ENCODE measurements around the gene TEX2. TPM values are rescaled to one million over a fixed set of nuclear protein-coding genes. Genes with fewer than 3 reads are reported as not detected.

Gene TEX2
- total RNA-seq, 1 donor from 2014 or later: 15.9 TPM

GRCh38 chr17:64270885-64271284, 7.8 kb upstream of the TEX2 start:
- intact Hi-C loops (cut with micrococcal nuclease): loop anchor here (1.0 kb wide), 1 partner anchor 11 kb away; no protein-coding TSS in a partner anchor

- intact Hi-C loops (cut with micrococcal nuclease): loop anchor here (1.0 to 10.0 kb wide), 2 partner anchors 12 to 215 kb away; no protein-coding TSS in a partner anchor
Measured at GRCh38 chr17:64269687-64270649, 6.9 kb upstream of the TEX2 start.

- intact Hi-C loops (cut with micrococcal nuclease): loop anchor here (5.0 to 10.0 kb wide), 3 partner anchors 183 to 243 kb away; partner anchors contain the start of gene ICAM2
Measured at GRCh38 chr17:64264891-64265290, 1.8 kb upstream of the TEX2 start.

GRCh38 chr17:64262198-64262999, 661 bp downstream of the TEX2 start:
- intact Hi-C loops (cut with micrococcal nuclease): loop anchor here (5.0 to 10.0 kb wide), 3 partner anchors 180 to 240 kb away; partner anchors contain the start of gene ICAM2

GRCh38 chr17:64261417-64262145, 1.5 kb downstream of the TEX2 start:
- intact Hi-C loops (cut with micrococcal nuclease): loop anchor here (5.0 to 10.0 kb wide), 3 partner anchors 179 to 239 kb away; partner anchors contain the start of gene ICAM2

DNA sequence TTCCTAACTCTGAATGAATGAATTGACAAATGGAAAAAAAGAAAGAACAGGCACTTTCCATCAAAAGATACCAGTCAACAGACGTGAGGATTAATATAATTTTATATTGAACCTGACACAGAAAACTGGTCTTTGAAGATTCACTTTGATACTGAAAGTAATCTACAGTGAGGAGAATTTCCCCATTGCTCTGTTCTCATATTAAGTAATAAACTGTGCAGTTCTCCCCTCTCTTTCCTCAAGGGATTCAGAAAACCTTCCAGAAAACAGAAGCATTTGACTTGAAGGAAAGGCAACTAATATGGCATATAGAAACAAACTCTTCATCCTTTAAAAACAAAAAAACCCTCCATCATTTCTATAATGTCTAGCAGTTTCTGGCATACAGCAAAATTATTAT, 2.2 kb downstream of the TEX2 start:
- intact Hi-C loops (cut with micrococcal nuclease): loop anchor here (5.0 to 10.0 kb wide), 3 partner anchors 179 to 239 kb away; partner anchors contain the start of gene ICAM2

GRCh38 chr17:64259922-64260321, 3.1 kb downstream of the TEX2 start:
- intact Hi-C loops (cut with micrococcal nuclease): loop anchor here (5.0 to 10.0 kb wide), 3 partner anchors 178 to 238 kb away; partner anchors contain the start of gene ICAM2

- intact Hi-C loops (cut with micrococcal nuclease): no loop called here
Measured at GRCh38 chr17:64259426-64259825, 3.6 kb downstream of the TEX2 start.

DNA sequence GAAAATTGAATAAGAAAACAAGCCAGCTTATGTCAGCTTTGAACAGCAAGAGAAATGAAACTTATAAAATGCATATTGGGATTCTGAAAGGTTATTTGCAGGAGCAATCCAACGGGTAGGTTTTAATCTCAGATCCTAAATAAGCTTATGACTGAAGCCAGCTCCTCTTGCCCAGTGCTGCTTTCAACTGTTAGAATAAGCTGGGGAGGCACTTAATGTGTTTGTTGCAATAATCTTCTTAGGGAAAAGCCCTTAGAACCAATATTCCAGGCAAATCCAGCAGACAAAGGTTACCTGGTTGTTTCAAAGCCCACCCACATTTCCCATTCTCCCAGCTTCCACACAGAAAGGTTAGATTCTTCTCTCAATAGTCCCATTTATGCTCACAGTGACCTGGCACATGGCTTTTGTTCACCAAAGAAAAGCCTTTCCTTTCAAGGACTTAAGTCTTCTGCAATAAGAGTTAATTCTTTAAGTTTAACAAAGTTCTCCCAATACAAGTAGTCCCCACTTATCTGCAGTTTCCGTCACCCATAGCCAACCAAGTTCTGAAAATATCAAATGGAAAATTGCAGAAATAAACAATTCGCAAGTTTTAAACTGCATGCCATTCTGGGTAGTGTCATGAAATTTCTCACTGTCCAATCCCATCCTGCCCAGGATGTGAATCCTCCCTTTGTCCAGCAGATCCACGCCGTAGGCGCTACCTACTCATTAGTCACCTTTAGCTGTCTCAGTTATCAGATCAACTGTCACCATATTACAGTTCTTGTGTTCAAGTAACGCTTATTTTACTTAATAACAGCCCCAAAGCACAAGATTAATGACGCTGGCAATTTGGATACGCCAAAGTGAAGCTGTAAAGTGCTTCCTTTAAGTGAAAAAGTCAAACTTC, 5.9 kb downstream of the TEX2 start:
- intact Hi-C loops (cut with micrococcal nuclease): no loop called here

DNA sequence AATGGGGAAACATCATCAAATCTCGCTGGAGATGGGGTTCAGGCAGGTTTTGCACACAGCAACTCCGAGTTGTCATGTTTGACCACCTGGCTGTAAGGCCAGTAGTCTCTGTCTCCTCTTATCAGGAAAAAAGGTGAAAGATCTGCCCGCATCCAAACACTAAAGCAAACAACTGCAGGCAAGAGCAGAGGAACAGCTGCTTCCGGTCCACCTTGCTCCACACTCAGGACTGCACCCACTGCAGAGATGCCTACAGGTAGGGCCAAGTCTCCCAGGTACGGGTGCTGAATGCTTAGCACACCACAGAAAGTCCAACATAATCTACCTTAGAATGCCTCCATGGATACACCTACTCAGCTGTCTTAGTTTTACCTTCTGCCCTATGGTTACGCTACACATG, 7.3 kb downstream of the TEX2 start:
- intact Hi-C loops (cut with micrococcal nuclease): no loop called here

DNA sequence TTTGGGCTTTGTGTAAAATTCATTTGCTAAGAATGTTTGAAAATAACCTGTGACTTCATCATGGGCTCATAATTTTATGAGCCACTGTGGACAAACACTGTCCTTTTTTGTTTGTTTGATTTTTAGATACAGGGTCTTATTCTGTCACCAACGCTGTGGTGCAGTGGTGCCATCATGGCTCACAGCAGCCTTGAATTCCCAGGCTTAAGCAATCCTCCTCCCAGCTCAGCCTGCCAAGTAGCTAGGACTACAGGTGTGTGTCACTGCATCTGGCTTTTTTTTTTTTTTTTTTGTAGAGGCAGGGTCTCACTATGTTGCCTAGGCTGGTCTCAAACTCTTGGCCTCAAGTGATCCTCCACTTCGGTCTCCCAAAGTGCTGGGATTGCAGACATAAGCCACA, 8.3 kb downstream of the TEX2 start:
- intact Hi-C loops (cut with micrococcal nuclease): no loop called here

- intact Hi-C loops (cut with micrococcal nuclease): no loop called here
Measured at GRCh38 chr17:64253470-64253869, 9.6 kb downstream of the TEX2 start.

GRCh38 chr17:64252831-64253230, 10.2 kb downstream of the TEX2 start:
- intact Hi-C loops (cut with micrococcal nuclease): no loop called here

DNA sequence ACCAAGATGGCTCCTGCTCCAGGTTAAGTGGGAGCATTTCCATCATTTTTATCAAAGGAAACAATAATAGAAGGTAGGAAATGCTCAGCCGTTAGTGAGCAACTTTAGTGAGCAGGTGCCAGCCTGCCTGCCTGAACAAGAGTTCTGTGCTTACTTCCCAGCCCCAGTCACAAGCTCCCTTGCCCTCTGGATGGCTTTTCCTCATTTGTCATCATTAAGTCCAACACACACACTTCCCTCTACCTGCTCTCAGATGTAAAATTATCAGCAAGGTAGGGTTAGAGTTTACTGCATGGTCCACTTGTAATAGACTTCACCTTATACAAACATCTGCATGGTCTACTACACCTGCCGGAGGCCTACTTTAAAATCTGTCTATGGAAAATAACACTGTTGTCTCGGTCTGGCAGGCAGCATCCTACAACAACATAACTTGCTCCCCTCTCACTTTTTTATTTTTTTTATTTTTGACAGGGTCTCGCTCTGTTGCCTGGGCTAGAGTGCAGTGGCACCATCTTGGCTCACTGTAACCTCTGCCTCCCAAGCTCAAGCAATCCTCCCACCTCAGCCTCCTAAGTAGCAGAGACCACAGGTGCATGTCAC, 12.7 kb downstream of the TEX2 start:
- intact Hi-C loops (cut with micrococcal nuclease): no loop called here

GRCh38 chr17:64247836-64248235, 15.2 kb downstream of the TEX2 start:
- intact Hi-C loops (cut with micrococcal nuclease): no loop called here

DNA sequence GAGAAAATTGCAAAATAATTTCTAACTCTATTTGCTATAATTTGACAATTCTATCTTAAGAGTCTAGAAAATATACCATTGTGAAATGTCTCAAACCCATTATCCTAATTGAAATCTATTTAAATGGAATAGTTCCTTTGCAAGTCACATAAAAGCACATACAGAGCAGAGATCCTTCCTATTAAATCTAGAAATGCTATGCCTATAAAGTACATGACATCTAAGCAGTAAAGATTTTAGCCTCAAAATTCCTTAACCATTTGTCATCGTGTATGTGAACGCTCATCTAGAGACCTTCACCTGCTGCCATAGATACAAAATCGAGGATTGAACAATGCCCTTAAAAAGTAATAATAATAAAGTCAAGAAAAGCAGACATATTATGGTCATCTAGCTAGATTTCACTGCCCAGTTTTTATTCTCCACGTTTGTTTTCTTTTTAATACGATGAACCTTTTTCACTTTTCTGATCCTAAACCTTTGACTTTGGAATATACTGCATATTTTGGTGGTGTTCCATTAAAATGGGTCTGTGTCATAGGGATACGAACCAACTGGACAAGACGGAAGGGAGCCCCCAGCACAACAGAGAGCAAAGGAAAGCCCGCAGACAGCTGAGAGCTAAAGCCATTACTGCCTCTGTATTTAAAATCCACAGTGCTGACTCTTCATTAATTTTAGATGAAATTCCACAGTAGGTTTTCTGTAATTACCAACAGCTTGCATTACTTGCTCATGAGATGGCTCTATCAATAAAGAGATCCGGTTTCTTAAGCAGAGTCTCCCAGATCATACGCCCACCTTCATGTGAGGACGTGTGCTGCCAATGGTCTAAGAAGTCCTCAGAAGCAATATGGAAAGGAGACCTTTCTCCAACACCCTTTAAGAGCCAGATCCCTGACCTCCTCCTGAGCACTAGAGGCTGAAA, 17.6 kb downstream of the TEX2 start:
- intact Hi-C loops (cut with micrococcal nuclease): no loop called here

DNA sequence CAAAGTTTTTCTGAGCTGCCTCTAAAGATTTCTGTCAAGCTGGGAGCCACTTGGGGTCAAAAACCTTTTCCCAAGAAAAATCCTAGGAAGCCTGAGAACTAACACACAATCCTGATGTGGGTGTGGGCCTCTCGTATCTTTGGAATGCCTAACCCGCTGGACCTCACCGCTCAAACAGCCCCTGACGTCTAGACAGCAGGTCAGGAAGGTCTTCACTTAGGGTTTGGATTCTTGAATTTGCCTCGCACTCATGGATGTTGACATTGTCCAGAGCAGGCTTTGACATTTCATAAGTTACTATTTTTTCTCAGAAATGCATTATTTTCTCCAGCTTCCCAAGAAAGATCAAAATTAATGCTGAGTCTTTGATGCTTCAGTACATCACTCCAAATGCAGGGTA, 18.9 kb downstream of the TEX2 start:
- intact Hi-C loops (cut with micrococcal nuclease): no loop called here

GRCh38 chr17:64243340-64243739, 19.7 kb downstream of the TEX2 start:
- intact Hi-C loops (cut with micrococcal nuclease): no loop called here

All from T-helper 1 cell treated with Interleukin-12 subunit alpha and Interleukin-12 subunit beta and Interleukin-4 antibody, amounts not matched to agents 30 ng/mL and 1 ng/mL, for 36 hours (primary cell).